IPS-15b (cell line): ENCODE results near the gene VMP1.
"Not testable (repeated sequence)": the region's sequence is repeated elsewhere in the genome, so short reads cannot be mapped to it uniquely, and the experiment has no call there.

Source experiments
- H3K27me3 ChIP-seq: one replicate; pipeline ENCODE4 v1.6.1; 2013; ENCODE audit warnings: low read length; ENCODE audit not compliant: control insufficient read depth, insufficient read depth
- H3K36me3 ChIP-seq: one replicate; pipeline ENCODE4 v1.6.1; 2013; ENCODE audit warnings: low read length; ENCODE audit not compliant: control insufficient read depth, insufficient read depth
- H3K4me1 ChIP-seq: one replicate; pipeline ENCODE4 v1.6.1; 2013; ENCODE audit warnings: mild to moderate bottlenecking, low read length; ENCODE audit not compliant: control insufficient read depth, insufficient read depth
- H3K4me3 ChIP-seq: one replicate; pipeline ENCODE4 v1.5.1; 2013; ENCODE audit warnings: low read depth, low read length
- H3K9ac ChIP-seq: one replicate; pipeline ENCODE4 v1.6.1; 2013; ENCODE audit warnings: low read depth, mild to moderate bottlenecking, low read length
- H3K9me3 ChIP-seq: one replicate; pipeline ENCODE4 v1.6.1; 2013; ENCODE audit warnings: mild to moderate bottlenecking, low read length; ENCODE audit not compliant: control insufficient read depth, insufficient read depth

The VMP1 gene

GRCh38 chr17:59737324-59737723 is 29.9 kb downstream of the VMP1 start:
- Histone ChIP-seq H3K9me3 (no peaks in the 10 kb centered on the region), H3K9ac (no peak overlapping the region), H3K4me1 (no peaks in the 10 kb centered on the region), H3K27me3 (no peaks in the 10 kb centered on the region), H3K36me3 (no peaks in the 10 kb centered on the region), H3K4me3 (no peak overlapping the region)

GRCh38 chr17:59743842-59744241 is 36.4 kb downstream of the VMP1 start:
- H3K4me3 ChIP-seq, result no peak overlapping the region
- no peaks in the 10 kb centered on the region for H3K9me3 ChIP-seq
- H3K36me3 ChIP-seq, result peaks cover 2% of the 10 kb centered on the region
- H3K27me3 ChIP-seq, result no peaks in the 10 kb centered on the region
- H3K9ac ChIP-seq, result no peak overlapping the region
- no peaks in the 10 kb centered on the region for H3K4me1 ChIP-seq

GRCh38 chr17:59745040-59745439 is 37.6 kb downstream of the VMP1 start:
- Histone ChIP-seq H3K27me3 (no peaks in the 10 kb centered on the region), H3K9me3 (no peaks in the 10 kb centered on the region), H3K9ac (no peak overlapping the region), H3K4me3 (no peak overlapping the region), H3K36me3 (peaks cover 2% of the 10 kb centered on the region), H3K4me1 (no peaks in the 10 kb centered on the region)

DNA sequence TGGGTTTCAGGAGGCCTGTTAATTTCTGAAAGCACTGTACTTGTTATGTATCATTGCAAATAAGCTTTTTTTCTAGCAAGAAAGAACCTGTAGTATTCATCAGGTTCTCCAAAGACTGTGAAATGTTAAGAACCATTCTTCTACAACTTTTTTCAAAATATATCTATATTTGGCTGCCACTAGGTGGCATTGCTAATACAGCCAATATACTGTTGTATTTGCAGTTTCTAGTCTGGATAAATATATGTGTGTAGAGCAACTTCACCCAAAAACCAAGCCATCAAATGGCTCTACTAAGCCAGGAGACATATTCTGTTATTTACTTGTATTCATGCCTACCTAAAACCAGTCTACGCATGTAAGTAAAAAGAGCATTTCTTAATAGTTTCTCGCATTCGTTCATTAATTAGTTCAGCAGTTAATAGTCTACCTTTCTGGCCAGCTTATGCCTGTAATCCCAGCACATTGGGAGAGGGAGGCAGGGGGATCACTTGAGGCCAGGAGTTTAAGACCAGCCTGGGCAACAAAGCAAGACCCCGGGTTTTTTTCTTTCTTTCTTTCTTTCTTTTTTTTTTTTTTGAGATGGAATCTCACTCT is 39.5 kb downstream of the VMP1 start:
- H3K4me1 ChIP-seq, result no peaks in the 10 kb centered on the region

DNA sequence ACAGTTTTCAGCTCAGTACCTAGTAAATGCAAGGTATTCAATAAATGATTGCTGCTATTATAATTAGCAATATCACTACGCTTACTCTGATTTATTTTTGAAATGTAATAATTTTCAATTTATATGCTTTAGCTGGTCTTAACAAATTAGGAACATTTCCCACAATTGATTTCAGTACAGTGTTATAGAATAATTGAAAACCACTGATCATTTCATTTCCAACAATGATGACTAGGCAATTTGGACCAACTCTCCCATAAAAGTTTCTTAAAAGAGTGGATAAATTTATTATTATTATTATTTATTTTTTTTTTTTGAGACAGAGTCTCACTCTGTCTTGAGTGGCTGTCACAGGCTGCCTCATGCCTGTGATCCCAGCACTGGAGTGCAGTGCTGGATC is 41.1 kb downstream of the VMP1 start:
- H3K4me1 ChIP-seq, result no peaks in the 10 kb centered on the region
- no peaks in the 10 kb centered on the region for H3K27me3 ChIP-seq
- no peaks in the 10 kb centered on the region for H3K36me3 ChIP-seq
- H3K4me3 ChIP-seq, result no peak overlapping the region
- H3K9me3 ChIP-seq, result no peaks in the 10 kb centered on the region
- no peak overlapping the region for H3K9ac ChIP-seq

More for the DNA sequence above, 39.5 kb downstream of the VMP1 start:
- H3K4me3 ChIP-seq, result no peak overlapping the region
- H3K27me3 ChIP-seq, result no peaks in the 10 kb centered on the region
- no peaks in the 10 kb centered on the region for H3K9me3 ChIP-seq
- peaks cover 2% of the 10 kb centered on the region for H3K36me3 ChIP-seq
- no peak overlapping the region for H3K9ac ChIP-seq

- H3K9me3 ChIP-seq, result no peaks in the 10 kb centered on the region
- H3K36me3 ChIP-seq, result no peaks in the 10 kb centered on the region
- no peaks in the 10 kb centered on the region for H3K27me3 ChIP-seq
- no peaks in the 10 kb centered on the region for H3K4me1 ChIP-seq
- H3K4me3 ChIP-seq, result no peak overlapping the region
- H3K9ac ChIP-seq, result no peak overlapping the region
Measured at GRCh38 chr17:59751955-59752413, 44.5 kb downstream of the VMP1 start.

DNA sequence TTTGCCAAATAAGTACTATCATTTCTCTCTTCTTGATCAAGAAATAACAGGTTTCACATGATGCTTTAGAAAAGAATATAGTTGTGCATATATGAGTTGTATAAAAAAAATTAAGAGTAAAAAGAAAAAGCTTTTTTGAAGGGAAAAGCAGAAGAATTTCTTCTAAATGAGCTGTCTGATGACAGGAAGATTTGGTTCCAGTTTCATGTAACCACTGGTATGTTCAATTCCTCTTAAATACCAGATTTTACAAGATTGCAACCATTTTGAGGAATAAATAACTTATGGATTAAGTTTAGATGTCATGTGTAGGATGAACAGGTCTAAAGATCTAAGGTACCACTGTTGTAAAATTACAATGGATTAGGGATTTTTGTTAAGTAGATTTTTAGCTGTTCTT is 45.0 kb downstream of the VMP1 start:
- H3K36me3 ChIP-seq, result no peaks in the 10 kb centered on the region
- H3K9me3 ChIP-seq, result no peaks in the 10 kb centered on the region
- H3K27me3 ChIP-seq, result no peaks in the 10 kb centered on the region
- no peak overlapping the region for H3K4me3 ChIP-seq
- H3K4me1 ChIP-seq, result no peaks in the 10 kb centered on the region
- H3K9ac ChIP-seq, result no peak overlapping the region

- no peak overlapping the region for H3K9ac ChIP-seq
- H3K4me3 ChIP-seq, result no peak overlapping the region
- no peaks in the 10 kb centered on the region for H3K27me3 ChIP-seq
- H3K4me1 ChIP-seq, result no peaks in the 10 kb centered on the region
- no peaks in the 10 kb centered on the region for H3K36me3 ChIP-seq
- no peaks in the 10 kb centered on the region for H3K9me3 ChIP-seq
Measured at GRCh38 chr17:59752922-59753321, 45.5 kb downstream of the VMP1 start.

DNA sequence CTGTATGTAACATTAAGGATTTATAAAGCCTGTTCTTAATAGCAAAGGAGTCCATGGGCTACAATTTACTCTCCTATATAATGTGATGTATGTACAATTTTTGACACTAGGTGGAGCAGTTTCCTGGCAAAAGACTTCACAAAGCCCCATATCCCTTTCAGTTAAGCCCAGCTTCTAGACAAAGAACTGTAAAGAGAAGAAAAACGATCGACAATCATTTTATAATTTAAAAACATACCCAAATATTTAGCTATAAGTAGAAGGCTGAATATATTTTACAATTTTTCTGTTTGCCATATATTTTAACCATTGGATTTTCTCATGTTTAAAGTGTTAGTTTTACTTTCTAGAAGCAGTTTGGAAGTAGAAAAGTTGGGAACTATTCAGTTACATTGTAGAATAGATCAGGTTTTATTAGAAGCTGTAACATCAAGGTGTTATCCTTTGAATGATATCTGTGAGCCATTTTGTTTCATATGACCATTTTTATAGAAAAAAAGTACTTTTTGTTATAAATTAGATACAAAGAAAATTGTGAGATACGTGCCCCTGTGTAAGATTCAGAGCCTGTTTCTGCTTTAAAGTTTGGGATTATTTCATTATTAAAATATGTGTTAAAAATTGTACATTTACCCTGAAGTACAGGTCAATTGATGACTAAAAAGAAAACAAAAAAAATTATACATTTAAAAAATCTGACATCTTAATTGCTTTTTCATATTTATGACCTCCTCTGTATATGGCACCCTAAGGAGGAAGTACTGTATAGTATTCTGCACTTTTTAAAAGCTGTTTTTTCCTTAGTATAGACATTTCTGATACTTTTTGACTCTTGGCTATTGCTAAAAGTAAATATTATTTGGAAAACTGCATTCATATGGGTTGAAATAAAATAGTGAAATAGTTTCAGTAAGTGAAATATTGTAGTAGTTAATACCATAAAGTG is 46.3 kb downstream of the VMP1 start:
- H3K9ac ChIP-seq, result no peak overlapping the region
- H3K4me3 ChIP-seq, result no peak overlapping the region
- H3K9me3 ChIP-seq, result no peaks in the 10 kb centered on the region

GRCh38 chr17:59754552-59754951 is 47.1 kb downstream of the VMP1 start:
- Histone ChIP-seq H3K9ac (no peak overlapping the region), H3K27me3 (no peaks in the 10 kb centered on the region), H3K4me3 (no peak overlapping the region), H3K36me3 (no peaks in the 10 kb centered on the region), H3K9me3 (no peaks in the 10 kb centered on the region), H3K4me1 (no peaks in the 10 kb centered on the region)

More for the DNA sequence above, 46.3 kb downstream of the VMP1 start:
- no peaks in the 10 kb centered on the region for H3K4me1 ChIP-seq
- H3K27me3 ChIP-seq, result no peaks in the 10 kb centered on the region
- no peaks in the 10 kb centered on the region for H3K36me3 ChIP-seq

- H3K4me1 ChIP-seq, H3K36me3 ChIP-seq, H3K27me3 ChIP-seq, H3K4me3 ChIP-seq, H3K9ac ChIP-seq, H3K9me3 ChIP-seq: not testable (repeated sequence)
Measured at GRCh38 chr17:59755069-59755468, 47.6 kb downstream of the VMP1 start.
